ENCODE data around the gene NTRK2.

Gene NTRK2

GRCh38 chr9:84669288-84670137, at the start of gene NTRK2:
Gene NTRK2 (plus strand): TSS chr9:84669729. CDS start chr9:84670749, 1,020 bp downstream.
- DNase-seq (ENCODE audit: low read depth in 2 of 2) = no peak

DNA sequence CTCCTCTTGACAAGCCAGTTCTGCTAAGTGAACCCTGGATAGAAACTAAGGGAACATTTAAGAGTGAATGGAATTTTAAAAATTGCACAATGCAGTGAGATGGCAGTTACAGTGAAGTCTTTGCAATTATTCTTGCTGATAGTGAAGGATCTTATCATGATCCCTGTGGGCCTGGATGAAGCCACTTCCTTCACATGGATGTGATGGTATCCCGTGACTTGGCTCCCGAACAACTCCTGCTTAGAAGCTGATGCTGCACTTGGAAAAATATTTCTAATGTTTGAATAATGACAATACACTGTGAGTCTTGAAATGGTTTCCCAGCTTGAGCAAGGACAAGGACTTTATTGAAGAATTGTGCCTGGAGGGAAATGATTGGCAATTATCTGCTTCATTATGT, 49.2 kb upstream of the NTRK2 start:
- no peak for DNase-seq (ENCODE audit: low read depth in 2 of 2)

GRCh38 chr9:84621811-84622210, 47.7 kb upstream of the NTRK2 start:
- DNase-seq (ENCODE audit: low read depth in 2 of 2) = no peak

GRCh38 chr9:84622981-84623380, 46.5 kb upstream of the NTRK2 start:
- DNase-seq (ENCODE audit: low read depth in 2 of 2) = no peak

- no peak for DNase-seq (ENCODE audit: low read depth in 2 of 2)
Observed at GRCh38 chr9:84636436-84636835, 33.1 kb upstream of the NTRK2 start.

GRCh38 chr9:84642553-84643141, 26.9 kb upstream of the NTRK2 start:
- no peak for DNase-seq (ENCODE audit: low read depth in 2 of 2)

- no peak for DNase-seq (ENCODE audit: low read depth in 2 of 2)
Observed at GRCh38 chr9:84647699-84648098, 21.8 kb upstream of the NTRK2 start.

DNA sequence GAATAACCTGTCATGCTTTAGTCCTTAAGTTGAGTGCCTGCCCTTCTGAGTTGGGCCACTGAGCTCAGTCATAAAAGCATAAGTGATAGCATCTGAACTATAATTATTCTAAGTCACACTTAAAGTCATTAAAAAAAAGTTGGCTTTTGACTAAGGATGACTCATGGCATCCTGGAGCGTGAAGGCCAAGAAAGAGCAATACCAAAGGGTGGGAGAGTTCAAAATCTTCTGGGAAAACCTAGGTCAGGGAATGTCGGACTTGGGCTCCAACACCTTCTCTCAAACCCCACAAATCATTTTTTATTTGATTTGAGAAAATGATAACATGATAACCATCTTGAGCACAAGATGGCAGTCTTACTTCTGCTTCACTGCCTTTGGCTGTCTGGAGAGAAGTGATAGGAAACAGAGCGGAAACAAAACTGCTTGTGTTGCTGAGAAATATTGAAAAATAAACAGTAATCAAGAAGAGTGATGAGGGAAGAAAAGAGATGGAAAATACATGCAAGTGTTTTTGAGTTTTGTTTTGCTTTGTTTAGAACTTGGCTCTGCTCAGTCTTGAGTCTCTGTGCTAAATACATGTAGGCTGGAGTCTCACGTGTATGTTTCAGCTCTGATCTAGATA, 16.9 kb upstream of the NTRK2 start:
- DNase-seq (ENCODE audit: low read depth in 2 of 2) = no peak

DNA sequence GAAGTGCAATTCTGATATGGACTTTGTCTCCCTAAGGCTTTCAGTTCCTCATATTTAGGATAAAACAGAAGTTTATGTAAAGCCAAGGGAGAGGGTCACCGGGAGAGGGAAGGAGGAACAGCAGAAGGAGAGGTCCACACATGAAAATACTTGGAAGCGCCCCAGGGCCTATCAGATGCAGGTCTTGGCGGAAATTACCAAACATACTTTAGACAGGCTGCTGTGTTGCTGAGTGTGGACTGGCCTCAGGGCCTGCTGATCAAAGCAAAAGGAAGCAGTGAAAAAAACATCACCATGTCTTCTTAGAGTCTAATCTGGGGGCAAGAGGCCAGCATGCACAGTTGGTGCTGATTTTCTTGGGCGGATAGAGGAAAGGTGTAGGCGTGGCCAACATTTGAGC, 14.1 kb upstream of the NTRK2 start:
- no peak for DNase-seq (ENCODE audit: low read depth in 2 of 2)

- no peak for DNase-seq (ENCODE audit: low read depth in 2 of 2)
Observed at GRCh38 chr9:84659313-84659712, 10.2 kb upstream of the NTRK2 start.

GRCh38 chr9:84659773-84660172, 9.8 kb upstream of the NTRK2 start:
- DNase-seq (ENCODE audit: low read depth in 2 of 2) = no peak

DNA sequence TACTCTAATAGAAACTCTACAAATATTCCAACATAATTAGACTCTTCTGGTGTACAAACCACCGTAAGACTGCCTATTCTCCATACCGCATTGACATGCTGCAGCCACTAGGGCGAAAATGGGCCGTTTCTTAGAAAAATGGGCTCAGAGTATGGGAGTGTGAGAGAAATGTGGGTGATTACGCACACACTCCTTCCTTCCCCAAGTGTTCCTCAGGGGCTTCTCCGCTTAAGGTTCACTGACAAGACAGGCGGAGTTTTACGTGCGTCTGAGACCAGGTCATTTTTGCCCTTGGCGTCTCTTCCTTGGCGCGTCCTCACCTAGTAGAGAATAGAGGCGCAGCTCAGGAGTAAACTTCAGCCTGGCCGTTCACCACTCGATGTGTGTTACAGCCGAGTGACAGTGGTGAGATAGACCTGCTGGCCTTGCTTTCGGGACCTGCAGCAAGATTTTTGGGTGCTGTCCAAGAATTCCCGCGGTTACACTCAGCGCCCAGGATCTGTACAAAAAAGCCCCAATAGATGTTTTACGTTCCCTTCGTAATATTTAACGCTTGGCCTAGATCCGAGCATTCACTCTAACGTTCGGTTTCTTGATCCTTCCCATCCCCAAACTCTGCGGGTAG, 1.8 kb upstream of the NTRK2 start:
- DNase-seq (ENCODE audit: low read depth in 2 of 2) = no peak

- no peak for DNase-seq (ENCODE audit: low read depth in 2 of 2)
Observed at GRCh38 chr9:84668196-84669012, 1.1 kb upstream of the NTRK2 start.

GRCh38 chr9:84669013-84669287, 579 bp upstream of the NTRK2 start:
- no peak for DNase-seq (ENCODE audit: low read depth in 2 of 2)

GRCh38 chr9:84670138-84671041, 861 bp downstream of the NTRK2 start:
- no peak for DNase-seq (ENCODE audit: low read depth in 2 of 2)

- no peak for DNase-seq (ENCODE audit: low read depth in 2 of 2)
Observed at GRCh38 chr9:84671586-84672521, 2.3 kb downstream of the NTRK2 start.

GRCh38 chr9:84673806-84674205, 4.3 kb downstream of the NTRK2 start:
- no peak for DNase-seq (ENCODE audit: low read depth in 2 of 2)

GRCh38 chr9:84677080-84677479, 7.6 kb downstream of the NTRK2 start:
- DNase-seq (ENCODE audit: low read depth in 2 of 2) = no peak

GRCh38 chr9:84679571-84679970, 10.0 kb downstream of the NTRK2 start:
- DNase-seq (ENCODE audit: low read depth in 2 of 2) = no peak

All from stimulated activated CD8-positive, alpha-beta memory T cell treated with anti-CD3 and anti-CD28 coated beads, Interleukin-7, amount 100 ng/mL, for 1 hour (primary cell).